ENCODE results near the gene THBS3. TPM values are rescaled to one million over a fixed set of nuclear protein-coding genes. Genes with fewer than 3 reads are reported as not detected.
"Not testable (repeated sequence)": the region's sequence is repeated elsewhere in the genome, so short reads cannot be mapped to it uniquely, and the experiment has no call there.

THBS3 gene
- total RNA-seq, 1 donor = 41.1 TPM

DNA sequence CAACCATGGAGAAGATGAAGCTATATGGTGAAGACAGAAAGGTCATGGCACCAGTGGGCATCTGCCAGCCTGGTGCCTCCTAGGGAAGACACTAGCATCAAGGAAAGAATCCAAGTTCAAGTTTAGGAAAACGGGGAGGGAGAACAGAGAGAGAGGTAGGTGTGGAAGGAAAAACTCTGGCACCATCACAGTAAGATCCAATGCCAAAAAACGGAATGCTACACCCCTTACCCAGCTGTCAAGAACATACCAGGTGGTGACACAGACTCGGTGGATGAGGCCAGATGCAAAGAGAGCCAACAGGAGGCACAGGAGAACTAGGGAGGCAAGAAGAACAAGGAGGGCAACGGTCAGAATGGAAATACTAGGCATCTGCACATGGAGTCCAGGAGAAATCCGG lies 38.2 kb downstream of the THBS3 start:
- TF ChIP-seq, protein P1, sequence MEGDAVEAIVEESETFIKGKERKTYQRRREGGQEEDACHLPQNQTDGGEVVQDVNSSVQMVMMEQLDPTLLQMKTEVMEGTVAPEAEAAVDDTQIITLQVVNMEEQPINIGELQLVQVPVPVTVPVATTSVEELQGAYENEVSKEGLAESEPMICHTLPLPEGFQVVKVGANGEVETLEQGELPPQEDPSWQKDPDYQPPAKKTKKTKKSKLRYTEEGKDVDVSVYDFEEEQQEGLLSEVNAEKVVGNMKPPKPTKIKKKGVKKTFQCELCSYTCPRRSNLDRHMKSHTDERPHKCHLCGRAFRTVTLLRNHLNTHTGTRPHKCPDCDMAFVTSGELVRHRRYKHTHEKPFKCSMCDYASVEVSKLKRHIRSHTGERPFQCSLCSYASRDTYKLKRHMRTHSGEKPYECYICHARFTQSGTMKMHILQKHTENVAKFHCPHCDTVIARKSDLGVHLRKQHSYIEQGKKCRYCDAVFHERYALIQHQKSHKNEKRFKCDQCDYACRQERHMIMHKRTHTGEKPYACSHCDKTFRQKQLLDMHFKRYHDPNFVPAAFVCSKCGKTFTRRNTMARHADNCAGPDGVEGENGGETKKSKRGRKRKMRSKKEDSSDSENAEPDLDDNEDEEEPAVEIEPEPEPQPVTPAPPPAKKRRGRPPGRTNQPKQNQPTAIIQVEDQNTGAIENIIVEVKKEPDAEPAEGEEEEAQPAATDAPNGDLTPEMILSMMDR (IDR thresholded peaks at IDR 0.05; ENCODE audit: insufficient read depth, low read length) = no peak
- H3K4me3 ChIP-seq (ENCODE audit: low read depth, low read length) = no peak overlapping the region
- no peak for DNase-seq (ENCODE audit: low read depth)

DNA sequence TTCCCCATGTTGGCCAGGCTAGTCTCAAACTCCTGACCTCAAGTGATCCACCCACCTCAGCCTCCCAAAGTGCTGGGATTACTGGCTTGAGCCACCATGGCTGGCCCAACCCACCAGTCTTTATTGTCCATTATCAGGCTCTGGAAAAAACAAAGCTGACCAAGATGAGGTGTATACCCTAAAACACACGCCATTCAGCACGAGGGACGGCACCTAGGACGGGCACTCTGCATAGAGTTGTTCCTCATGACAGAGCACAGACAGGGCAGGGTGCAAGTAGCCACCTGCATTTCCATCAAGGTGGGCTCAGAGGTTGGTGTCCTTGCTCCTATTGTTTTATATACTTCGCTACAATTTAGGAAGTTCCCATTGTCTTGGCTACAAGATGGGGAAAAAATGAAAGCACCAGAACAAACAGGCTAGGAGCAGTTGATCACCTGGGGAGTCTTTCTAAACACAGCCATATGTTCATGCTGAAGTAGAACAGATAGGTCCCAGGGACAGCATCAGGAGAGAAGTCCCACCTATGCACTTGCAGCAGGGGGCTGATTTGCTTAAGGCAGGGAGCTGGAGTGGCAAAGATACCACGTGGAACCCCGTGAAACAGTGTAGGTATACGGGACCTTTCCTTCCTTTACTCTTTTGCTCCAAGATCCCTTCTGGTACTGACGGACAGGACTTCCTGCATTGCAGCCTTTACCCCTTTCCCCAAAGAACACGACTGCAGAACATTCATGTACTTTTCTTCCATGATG lies 39.1 kb downstream of the THBS3 start:
- no peak overlapping the region for H3K4me3 ChIP-seq (ENCODE audit: low read depth, low read length)
- DNase-seq (ENCODE audit: low read depth) = no peak
- TF ChIP-seq, protein P1 (IDR thresholded peaks at IDR 0.05; ENCODE audit: insufficient read depth, low read length) = no peak

DNA sequence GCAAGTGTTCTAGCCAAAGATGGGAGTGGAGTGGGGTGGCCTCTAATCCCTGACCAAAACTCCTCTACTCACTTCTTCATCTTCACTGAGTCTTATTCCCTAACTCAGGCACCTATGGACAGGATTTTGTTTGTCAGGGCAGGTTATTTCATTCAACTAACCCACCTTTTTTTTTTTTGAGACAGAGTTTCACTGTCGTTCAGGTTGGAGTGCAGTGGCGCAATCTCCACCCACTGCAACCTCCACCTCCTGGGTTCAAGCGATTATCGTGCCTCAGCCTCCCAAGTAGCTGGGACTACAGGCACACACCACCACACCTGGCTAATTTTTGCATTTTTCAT lies 39.6 kb downstream of the THBS3 start:
- DNase-seq (ENCODE audit: low read depth); H3K4me3 ChIP-seq (ENCODE audit: low read depth, low read length): not testable (repeated sequence)

DNA sequence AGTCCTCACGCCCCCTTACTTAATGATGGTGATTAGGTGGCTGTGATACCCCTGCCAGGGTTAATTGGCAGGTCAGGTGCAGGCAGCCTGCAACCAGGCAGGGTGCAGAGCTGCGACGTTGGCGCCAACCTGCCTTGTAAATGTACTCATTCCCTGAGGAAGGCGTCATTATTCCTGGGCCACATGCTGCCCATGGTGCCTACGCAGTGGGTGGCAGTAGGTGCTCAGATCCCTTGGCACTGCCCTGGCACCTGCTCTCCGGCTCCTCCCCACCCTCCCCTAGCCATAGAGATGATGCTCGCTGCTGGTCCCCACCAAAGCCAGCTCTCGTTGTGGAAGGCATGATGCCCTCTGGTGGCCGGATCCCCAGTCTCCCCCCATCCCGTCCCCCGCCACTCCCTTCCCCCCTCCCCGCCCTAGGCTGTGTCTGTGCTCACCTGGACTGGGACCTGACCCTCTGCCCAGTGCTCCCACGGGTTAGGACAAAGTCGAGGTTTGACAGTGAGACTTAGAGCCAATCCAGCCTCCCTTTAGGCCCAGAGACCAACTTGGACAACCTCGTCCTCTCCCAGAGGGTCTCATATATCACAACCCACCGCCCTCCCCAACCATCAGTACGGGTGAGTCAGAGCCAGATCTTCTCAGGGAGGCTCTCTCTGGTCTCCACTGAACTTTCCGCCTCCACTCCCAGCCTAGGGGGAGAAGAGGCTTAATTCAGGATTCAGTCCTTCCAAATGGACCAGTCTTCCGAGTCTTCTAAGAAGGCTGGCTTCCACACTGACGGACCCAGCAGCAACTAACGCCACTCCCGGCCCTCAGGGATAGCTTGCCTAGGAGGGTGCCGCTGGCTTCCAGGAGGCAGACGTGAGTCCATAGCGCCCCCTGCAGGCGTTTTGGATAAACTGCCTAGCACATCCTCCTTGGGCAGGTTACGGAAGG lies 40.3 kb downstream of the THBS3 start:
- DNase-seq (ENCODE audit: low read depth) = peak; percentile 85
- H3K4me3 ChIP-seq (ENCODE audit: low read depth, low read length) = no peak overlapping the region

DNA sequence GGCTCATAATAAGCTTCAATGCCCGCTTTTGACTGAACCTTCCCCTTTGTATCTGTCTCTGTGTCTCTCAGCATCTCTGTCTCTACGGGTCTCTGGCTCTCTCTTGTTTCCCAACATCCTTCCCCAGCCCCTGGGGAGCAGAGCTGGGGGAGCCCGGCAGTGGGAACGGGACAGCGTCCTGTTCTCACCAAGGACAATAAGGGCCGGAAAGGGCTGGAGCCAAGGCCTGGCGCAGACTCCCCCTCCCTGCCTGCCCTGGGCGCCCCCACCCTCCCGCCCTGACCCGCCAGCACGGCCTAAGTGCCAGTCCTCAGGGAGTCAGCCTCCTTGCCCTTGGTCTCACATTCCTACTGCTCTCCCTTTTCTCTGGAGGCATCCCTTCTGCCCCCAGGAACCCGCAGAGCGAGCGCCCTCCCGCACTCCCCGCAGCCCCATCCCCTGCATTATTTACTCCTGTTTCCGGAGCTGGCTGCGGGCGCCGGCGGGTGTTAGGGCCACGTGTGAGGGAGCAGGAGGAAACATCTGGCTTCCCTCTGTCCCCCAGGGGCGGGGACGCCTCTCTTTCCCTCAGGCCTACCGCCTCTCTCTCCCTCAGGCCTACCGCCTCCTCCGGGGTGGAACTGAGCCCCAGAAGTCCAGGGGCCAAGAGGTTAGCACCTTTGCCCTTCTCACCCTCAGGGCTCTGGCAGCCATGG lies 41.1 kb downstream of the THBS3 start:
- no peak overlapping the region for H3K4me3 ChIP-seq (ENCODE audit: low read depth, low read length)
- TF ChIP-seq, protein P1 (IDR thresholded peaks at IDR 0.05; ENCODE audit: insufficient read depth, low read length) = no peak
- no peak for DNase-seq (ENCODE audit: low read depth)

More for the DNA sequence above, 40.3 kb downstream of the THBS3 start:
- TF ChIP-seq, protein P1 (IDR thresholded peaks at IDR 0.05; ENCODE audit: insufficient read depth, low read length) = peak; percentile 88

DNA sequence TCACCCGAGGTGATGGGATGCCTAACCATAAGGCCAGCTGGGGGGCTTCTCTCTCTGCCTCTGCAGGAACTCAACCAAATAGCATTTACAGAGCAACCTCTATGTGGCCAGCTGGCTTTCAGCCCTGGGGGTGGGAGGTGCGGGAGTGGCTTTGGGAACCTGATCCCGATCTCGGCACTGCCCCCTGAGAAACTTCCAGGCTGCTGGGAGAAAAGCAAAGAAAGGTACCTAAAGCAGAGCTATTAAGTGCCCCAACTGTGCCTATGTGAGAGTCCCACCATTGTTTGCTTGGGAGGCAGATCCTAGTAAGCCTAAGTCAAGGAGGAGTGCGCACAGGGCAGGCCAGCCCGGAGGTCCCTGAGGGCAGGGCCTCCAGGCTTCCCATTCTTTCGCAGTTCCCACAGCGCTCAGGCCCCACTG lies 41.6 kb downstream of the THBS3 start:
- TF ChIP-seq, protein P1 (IDR thresholded peaks at IDR 0.05; ENCODE audit: insufficient read depth, low read length) = no peak
- H3K4me3 ChIP-seq (ENCODE audit: low read depth, low read length) = no peak overlapping the region
- no peak for DNase-seq (ENCODE audit: low read depth)

DNA sequence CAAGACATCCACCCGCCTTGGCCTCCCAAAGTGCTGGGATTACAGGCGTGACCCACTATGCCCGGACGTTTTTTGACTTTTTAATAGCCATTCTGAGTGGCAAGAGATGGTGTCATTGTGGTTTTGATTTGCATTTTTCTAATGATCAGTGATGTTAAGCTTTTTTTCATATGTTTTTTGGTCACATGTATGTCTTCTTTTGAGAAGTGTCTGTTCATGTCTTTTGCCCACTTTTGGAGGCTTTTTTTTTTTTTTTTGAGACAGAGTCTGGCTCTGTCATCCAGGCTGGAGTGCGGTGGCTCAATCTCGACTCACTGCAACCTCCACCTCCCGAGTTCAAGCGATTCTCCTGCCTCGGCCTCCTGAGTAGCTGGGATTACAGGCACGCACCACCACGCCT lies 43.1 kb downstream of the THBS3 start:
- not testable (repeated sequence) for DNase-seq (ENCODE audit: low read depth); H3K4me3 ChIP-seq (ENCODE audit: low read depth, low read length)

DNA sequence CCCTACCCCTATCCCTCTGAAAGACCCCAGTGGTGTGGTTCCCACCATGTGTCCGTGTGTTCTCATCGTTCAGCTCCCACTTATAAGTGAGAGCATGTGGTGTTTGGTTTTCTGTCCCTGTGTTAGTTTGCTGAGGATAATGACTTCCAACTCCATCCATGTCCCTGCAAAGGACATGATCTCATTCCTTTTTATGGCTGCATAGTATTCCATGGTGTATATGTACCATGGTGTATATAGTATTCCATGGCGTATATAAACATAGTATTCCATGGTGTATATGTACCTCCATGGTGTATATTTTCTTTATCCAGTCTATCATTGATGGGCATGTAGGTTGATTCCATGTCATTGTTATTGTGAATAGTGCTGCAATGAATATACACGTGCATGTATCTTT lies 43.9 kb downstream of the THBS3 start:
- H3K4me3 ChIP-seq (ENCODE audit: low read depth, low read length); DNase-seq (ENCODE audit: low read depth): not testable (repeated sequence)

DNA sequence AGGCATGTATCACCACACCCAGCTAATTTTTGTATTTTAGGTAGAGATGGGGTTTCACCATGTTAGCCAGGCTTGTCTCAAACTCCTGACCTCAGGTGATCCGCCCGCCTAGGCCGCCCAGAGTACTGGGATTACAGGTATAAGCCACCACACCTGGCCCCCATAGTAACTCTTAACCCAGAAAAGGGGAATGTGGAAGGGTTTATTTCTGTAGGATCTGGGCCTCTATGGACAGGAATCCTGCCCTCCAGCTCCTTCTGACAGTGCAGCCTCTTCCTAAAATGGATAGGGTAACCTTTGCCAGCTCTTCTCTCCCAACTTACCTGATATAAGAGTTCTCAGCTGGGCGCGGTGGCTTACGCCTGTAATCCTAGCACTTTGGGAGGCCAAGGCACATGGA lies 45.1 kb downstream of the THBS3 start:
- DNase-seq (ENCODE audit: low read depth); H3K4me3 ChIP-seq (ENCODE audit: low read depth, low read length): not testable (repeated sequence)
